Ascending aorta (tissue), 2 donors: ENCODE results near the gene SMAD6. TPM values are rescaled to one million over a fixed set of nuclear protein-coding genes. Genes with fewer than 3 reads are reported as not detected.

ENCODE experiments used
- DNase-seq, 2 donors: peaks; one replicate each; pipeline ENCODE4 v3.0.0-alpha.2; 2019; ENCODE audit warnings: low spot score in 2 of 2
- H3K27ac ChIP-seq, 2 donors: fragments of 200-600 bp; sonication (generic); one replicate each; pipeline ENCODE4 v1.5.1; 2016 to 2017; ENCODE audit warnings: mild to moderate bottlenecking in 1 of 2
- H3K27me3 ChIP-seq: fragments of 200-600 bp; sonication (generic); one replicate; pipeline ENCODE4 v1.5.1; 2017
- H3K36me3 ChIP-seq, 2 donors: fragments of 200-600 bp; sonication (generic); one replicate each; pipeline ENCODE4 v1.5.1; 2016
- H3K4me1 ChIP-seq, 2 donors: fragments of 200-600 bp; sonication (generic); one replicate each; pipeline ENCODE4 v1.5.1; 2016 to 2017; ENCODE audit warnings: mild to moderate bottlenecking in 1 of 2
- H3K4me3 ChIP-seq, 2 donors: fragments of 200-600 bp; sonication (generic); one replicate each; pipeline ENCODE4 v1.5.1; 2016 to 2017; ENCODE audit warnings: mild to moderate bottlenecking in 1 of 2
- H3K9me3 ChIP-seq, 2 donors: fragments of 200-600 bp; sonication (generic); one replicate each; pipeline ENCODE4 v1.5.1; 2016
- CTCF ChIP-seq, 3 experiments: fragments of 200-600 bp in 2 of 3; fragments of 450-650 bp in 1 of 3; sonication (generic) in 2 of 3; IDR thresholded peaks; one replicate each; pipeline ENCODE4 v1.5.1; 2016 to 2019; ENCODE audit warnings: antibody characterized with exemption in 3 of 3, mild to moderate bottlenecking in 1 of 3, moderate library complexity in 1 of 3
- intact Hi-C: fragments of 100-400 bp; cut with DNase I; formaldehyde crosslinking; loops from one replicate; pipeline ENCODE4 v1.15.1; 2023
- total RNA-seq: library from RNA; depleted of rRNA; stranded (reverse); fragments of >200 nt; gene quantifications from one replicate; pipeline ENCODE4 v1.1.0, GENCODE V29; 2016

Gene SMAD6
- total RNA-seq, 1 donor from 2014 or later, result 140 TPM

GRCh38 chr15:66658855-66659254 lies 43.2 kb upstream of the SMAD6 start:
- no peak for DNase-seq
- H3K4me3 ChIP-seq, result no peak overlapping the region
- H3K27me3 ChIP-seq, result no peaks in the 10 kb centered on the region
- no peak for TF ChIP-seq CTCF (IDR thresholded peaks at IDR 0.05)
- H3K27ac ChIP-seq, result no peak overlapping the region
- H3K4me1 ChIP-seq, result peaks cover 0 to 5% of the 10 kb centered on the region in 2 donors
- H3K36me3 ChIP-seq, result no peaks in the 10 kb centered on the region
- intact Hi-C loops, result no loop called here
- H3K9me3 ChIP-seq, result no peaks in the 10 kb centered on the region

GRCh38 chr15:66659384-66659783 lies 42.7 kb upstream of the SMAD6 start:
- intact Hi-C loops, result no loop called here
- Histone ChIP-seq H3K27me3 (no peaks in the 10 kb centered on the region), H3K9me3 (no peaks in the 10 kb centered on the region), H3K27ac (no peak overlapping the region), H3K4me3 (no peak overlapping the region), H3K36me3 (no peaks in the 10 kb centered on the region), H3K4me1 (peaks cover 0 to 5% of the 10 kb centered on the region in 2 donors)
- TF ChIP-seq CTCF (IDR thresholded peaks at IDR 0.05), result no peak
- DNase-seq, result no peak

- H3K36me3 ChIP-seq, result no peaks in the 10 kb centered on the region
- H3K9me3 ChIP-seq, result no peaks in the 10 kb centered on the region
- intact Hi-C loops, result no loop called here
- H3K27me3 ChIP-seq, result no peaks in the 10 kb centered on the region
- H3K27ac ChIP-seq, result peak overlapping the region in 1 of 2 donors; percentile 52
- no peaks in the 10 kb centered on the region for H3K4me1 ChIP-seq
- H3K4me3 ChIP-seq, result no peak overlapping the region
- TF ChIP-seq CTCF (IDR thresholded peaks at IDR 0.05), result no peak
- no peak for DNase-seq
Measured at GRCh38 chr15:66661432-66662096, 40.5 kb upstream of the SMAD6 start.

- TF ChIP-seq CTCF (IDR thresholded peaks at IDR 0.05), result no peak
- no peaks in the 10 kb centered on the region for H3K36me3 ChIP-seq
- no peaks in the 10 kb centered on the region for H3K27me3 ChIP-seq
- peak overlapping the region in 1 of 2 donors; percentile 51 for H3K27ac ChIP-seq
- DNase-seq, result no peak
- H3K9me3 ChIP-seq, result no peaks in the 10 kb centered on the region
- H3K4me1 ChIP-seq, result no peaks in the 10 kb centered on the region
- intact Hi-C loops, result no loop called here
- no peak overlapping the region for H3K4me3 ChIP-seq
Measured at GRCh38 chr15:66662522-66662921, 39.5 kb upstream of the SMAD6 start.

- Histone ChIP-seq H3K9me3 (peaks cover 0 to 3% of the 10 kb centered on the region in 2 donors), H3K36me3 (no peaks in the 10 kb centered on the region), H3K27ac (no peak overlapping the region), H3K4me3 (no peak overlapping the region), H3K27me3 (no peaks in the 10 kb centered on the region), H3K4me1 (no peaks in the 10 kb centered on the region)
- intact Hi-C loops, result no loop called here
- TF ChIP-seq CTCF (IDR thresholded peaks at IDR 0.05), result no peak
- no peak for DNase-seq
Measured at GRCh38 chr15:66663664-66664063, 38.4 kb upstream of the SMAD6 start.

GRCh38 chr15:66670175-66670574 lies 31.9 kb upstream of the SMAD6 start:
- Histone ChIP-seq H3K36me3 (no peaks in the 10 kb centered on the region), H3K4me1 (no peaks in the 10 kb centered on the region), H3K9me3 (peaks cover 0 to 3% of the 10 kb centered on the region in 2 donors), H3K27ac (no peak overlapping the region), H3K4me3 (no peak overlapping the region), H3K27me3 (no peaks in the 10 kb centered on the region)
- intact Hi-C loops, result no loop called here
- no peak for DNase-seq
- no peak for TF ChIP-seq CTCF (IDR thresholded peaks at IDR 0.05)
